C4-2B (cell line): ENCODE measurements around the gene RYR3.
A peak's percentile ranks its signal among the peaks of the same experiment; 100 is the strongest.

ENCODE experiments used
- CTCF ChIP-seq: fragments of 450-650 bp; conservative IDR thresholded peaks from 2 replicates; pipeline ENCODE4 v1.5.1; 2017; ENCODE audit warnings: mild to moderate bottlenecking
- ZFX ChIP-seq: fragments of 450-650 bp; IDR thresholded peaks from 2 replicates; pipeline ENCODE4 v1.6.1; 2017

- peak; percentile 91 for TF ChIP-seq CTCF
- TF ChIP-seq ZFX = no peak
These were observed 427.2 kb downstream of the RYR3 start for GRCh38 chr15:33737687-33738601.
